ENCODE results near the gene RAD54L. TPM values are rescaled to one million over a fixed set of nuclear protein-coding genes. Genes with fewer than 3 reads are reported as not detected.

Gene RAD54L
- total RNA-seq, 1 donor from 2014 or later = 0.71 TPM

GRCh38 chr1:46284058-46284457, 36.5 kb downstream of the RAD54L start:
- no peak for DNase-seq
- Histone ChIP-seq H3K36me3 (peaks cover 78% of the 10 kb centered on the region), H3K27me3 (ENCODE audit: low read depth) (no peaks in the 10 kb centered on the region), H3K27ac (replicated peaks) (no peak overlapping the region), H3K4me3 (no peak overlapping the region), H3K9me3 (replicated peaks) (no peaks in the 10 kb centered on the region), H3K4me1 (peaks cover 14% of the 10 kb centered on the region)
- no peak for TF ChIP-seq CTCF (IDR thresholded peaks at IDR 0.05; ENCODE audit: borderline replicate concordance)
- intact Hi-C loops (cut with micrococcal nuclease) = no loop called here

- Histone ChIP-seq H3K36me3 (peaks cover 75% of the 10 kb centered on the region), H3K27ac (replicated peaks) (no peak overlapping the region)
These were observed 37.3 kb downstream of the RAD54L start for GRCh38 chr1:46284597-46285564.

GRCh38 chr1:46285730-46286477, 38.3 kb downstream of the RAD54L start:
- no peak for TF ChIP-seq CTCF (IDR thresholded peaks at IDR 0.05; ENCODE audit: borderline replicate concordance)
- no peak for DNase-seq
- H3K36me3 ChIP-seq = peaks cover 66% of the 10 kb centered on the region
- H3K4me1 ChIP-seq = peaks cover 14% of the 10 kb centered on the region
- no peaks in the 10 kb centered on the region for H3K27me3 ChIP-seq (ENCODE audit: low read depth)
- no peak overlapping the region for H3K4me3 ChIP-seq
- intact Hi-C loops (cut with micrococcal nuclease) = no loop called here
- no peak overlapping the region for H3K27ac ChIP-seq (replicated peaks)
- H3K9me3 ChIP-seq (replicated peaks) = no peaks in the 10 kb centered on the region

More at GRCh38 chr1:46284597-46285564, 37.3 kb downstream of the RAD54L start:
- H3K4me3 ChIP-seq = no peak overlapping the region
- peaks cover 14% of the 10 kb centered on the region for H3K4me1 ChIP-seq
- no peaks in the 10 kb centered on the region for H3K9me3 ChIP-seq (replicated peaks)
- no peak for DNase-seq
- intact Hi-C loops (cut with micrococcal nuclease) = no loop called here
- no peaks in the 10 kb centered on the region for H3K27me3 ChIP-seq (ENCODE audit: low read depth)
- TF ChIP-seq CTCF (IDR thresholded peaks at IDR 0.05; ENCODE audit: borderline replicate concordance) = no peak

GRCh38 chr1:46288485-46289133, 41.0 kb downstream of the RAD54L start:
- H3K27ac ChIP-seq (replicated peaks) = no peak overlapping the region
- H3K4me3 ChIP-seq = no peak overlapping the region
- no peaks in the 10 kb centered on the region for H3K9me3 ChIP-seq (replicated peaks)
- no peak for DNase-seq
- intact Hi-C loops (cut with micrococcal nuclease) = no loop called here
- TF ChIP-seq CTCF (IDR thresholded peaks at IDR 0.05; ENCODE audit: borderline replicate concordance) = no peak
- no peaks in the 10 kb centered on the region for H3K27me3 ChIP-seq (ENCODE audit: low read depth)
- H3K4me1 ChIP-seq = peaks cover 14% of the 10 kb centered on the region
- H3K36me3 ChIP-seq = peaks cover 64% of the 10 kb centered on the region

GRCh38 chr1:46289134-46289494, 41.6 kb downstream of the RAD54L start:
- no peak for TF ChIP-seq CTCF (IDR thresholded peaks at IDR 0.05; ENCODE audit: borderline replicate concordance)
- Histone ChIP-seq H3K27me3 (ENCODE audit: low read depth) (no peaks in the 10 kb centered on the region), H3K9me3 (replicated peaks) (no peaks in the 10 kb centered on the region), H3K36me3 (peaks cover 68% of the 10 kb centered on the region), H3K4me1 (peaks cover 10% of the 10 kb centered on the region), H3K4me3 (no peak overlapping the region), H3K27ac (replicated peaks) (no peak overlapping the region)
- no peak for DNase-seq
- intact Hi-C loops (cut with micrococcal nuclease) = no loop called here
